ENCODE measurements around the gene STMN3. TPM values are rescaled to one million over a fixed set of nuclear protein-coding genes. Genes with fewer than 3 reads are reported as not detected.

The STMN3 gene
- total RNA-seq, 1 experiment from 2014 or later, result 15.8 TPM

GRCh38 chr20:63628246-63628975, 24.8 kb downstream of the STMN3 start:
- ATAC-seq (peak; percentile 61), DNase-seq (peak; percentile 90)
- H3F3A ChIP-seq (ENCODE audit: low read length, unreplicated experiment), result no peaks in the 10 kb centered on the region
- TSS peak; percentile 64 for BruUV-seq (replicated peaks)
- no peaks in the 10 kb centered on the region for H3K9me2 ChIP-seq (replicated peaks; ENCODE audit: low read length)
- peaks cover 42% of the 10 kb centered on the region for H3K79me2 ChIP-seq (ENCODE audit: low read length)
- peak overlapping the region; percentile 57 for H3K27ac ChIP-seq (ENCODE audit: low read length)
- TF ChIP-seq EZH2 (IDR thresholded peaks at IDR 0.05; ENCODE audit: low read length, unreplicated experiment) (no peak), CTCF (conservative IDR thresholded peaks at IDR 0.05; ENCODE audit: low read depth, low read length) (no peak), EZH2phosphoT487 (IDR thresholded peaks at IDR 0.05; ENCODE audit: borderline replicate concordance, low read length) (no peak)
- H3K27me3 ChIP-seq (ENCODE audit: low read length), result no peaks in the 10 kb centered on the region
- 0 out of 2 replicates have a peak, but pooled peaks cover 3% of the 10 kb centered on the region for H3K36me3 ChIP-seq (ENCODE audit: low read depth, low read length)
- H3K4me1 ChIP-seq (ENCODE audit: insufficient read depth, low read length), result peaks cover 14% of the 10 kb centered on the region
- CTCF ChIA-PET, result interaction anchor here (0.7 kb wide), 1 partner anchor 22 kb away, joined by 10 read pairs; no protein-coding TSS in a partner anchor
- H3K4me3 ChIP-seq (ENCODE audit: low read length), result peak overlapping the region; percentile 93
- peak overlapping the region; percentile 98 for H3K9ac ChIP-seq (ENCODE audit: low read length)
- intact Hi-C loops (cut with micrococcal nuclease), result loop anchor here (2.0 to 5.0 kb wide), 3 partner anchors 30 to 91 kb away; partner anchors contain the start of genes PTK6 and RTEL1
- POLR2A ChIA-PET (ENCODE audit: unreplicated experiment), result no interaction called here
- H3K4me2 ChIP-seq (ENCODE audit: low read length), result peak overlapping the region; percentile 95
- no peaks in the 10 kb centered on the region for H4K20me1 ChIP-seq (ENCODE audit: low read length)
- H3K9me3 ChIP-seq (ENCODE audit: low read length), result no peaks in the 10 kb centered on the region
- peak overlapping the region; percentile 82 for H2AFZ ChIP-seq (ENCODE audit: low read length)

GRCh38 chr20:63627751-63628245, 25.4 kb downstream of the STMN3 start:
- H3K27ac ChIP-seq (ENCODE audit: low read length), result peak overlapping the region; percentile 8; the same call in 1 of the 2 replicates
- H3K9ac ChIP-seq (ENCODE audit: low read length), result peak overlapping the region; percentile 98
- TF ChIP-seq CTCF (conservative IDR thresholded peaks at IDR 0.05; ENCODE audit: low read depth, low read length) (no peak), EZH2phosphoT487 (IDR thresholded peaks at IDR 0.05; ENCODE audit: borderline replicate concordance, low read length) (no peak), EZH2 (IDR thresholded peaks at IDR 0.05; ENCODE audit: low read length, unreplicated experiment) (no peak)
- H3K36me3 ChIP-seq (ENCODE audit: low read depth, low read length), result 0 out of 2 replicates have a peak, but pooled peaks cover 3% of the 10 kb centered on the region
- H3F3A ChIP-seq (ENCODE audit: low read length, unreplicated experiment), result no peaks in the 10 kb centered on the region
- ChIA-PET POLR2A (ENCODE audit: unreplicated experiment) (interaction anchor here (1.4 kb wide), 1 partner anchor 91 kb away, joined by 5 read pairs; the partner anchor contains the start of gene PTK6), CTCF (interaction anchor here (0.7 to 1.5 kb wide), 3 partner anchors 14 to 90 kb away, joined by 5 to 16 read pairs (median 10); no protein-coding TSS in a partner anchor)
- intact Hi-C loops (cut with micrococcal nuclease), result loop anchor here (2.0 to 5.0 kb wide), 3 partner anchors 31 to 90 kb away; partner anchors contain the start of genes PTK6 and RTEL1
- H4K20me1 ChIP-seq (ENCODE audit: low read length), result no peaks in the 10 kb centered on the region
- ATAC-seq (peak; percentile 19), DNase-seq (no peak)
- BruUV-seq (replicated peaks), result no TSS peak
- H3K4me3 ChIP-seq (ENCODE audit: low read length), result peak overlapping the region; percentile 93
- H3K4me2 ChIP-seq (ENCODE audit: low read length), result peak overlapping the region; percentile 95
- peaks cover 14% of the 10 kb centered on the region for H3K4me1 ChIP-seq (ENCODE audit: insufficient read depth, low read length)
- H3K79me2 ChIP-seq (ENCODE audit: low read length), result peaks cover 48% of the 10 kb centered on the region
- no peaks in the 10 kb centered on the region for H3K27me3 ChIP-seq (ENCODE audit: low read length)
- peak overlapping the region; percentile 82 for H2AFZ ChIP-seq (ENCODE audit: low read length)
- H3K9me2 ChIP-seq (replicated peaks; ENCODE audit: low read length), result no peaks in the 10 kb centered on the region
- H3K9me3 ChIP-seq (ENCODE audit: low read length), result no peaks in the 10 kb centered on the region

Measured in PC-3 (cell line).